Activated gamma-delta T cell (primary cell): ENCODE measurements around the gene APH1B.
A peak's percentile ranks its signal among the peaks of the same experiment; 100 is the strongest.
"Not testable (repeated sequence)": the region's sequence is repeated elsewhere in the genome, so short reads cannot be mapped to it uniquely, and the experiment has no call there.

ENCODE experiments used
- DNase-seq: peaks from one replicate; lab custom pipeline; 2025; lab: John Stamatoyannopoulos, UW
- total RNA-seq, 2 donors: gene quantifications; one replicate each; lab custom pipeline; 2026; lab: John Stamatoyannopoulos, UW

APH1B gene
- total RNA-seq, result 27.5 to 32.8 reads per million in 2 donors

GRCh38 chr15:63277038-63277892 is at the start of gene APH1B:
Gene APH1B, plus strand, starts transcription at chr15:63277605. Its CDS starts 19 bp downstream, at chr15:63277624.
- DNase-seq, result peak; percentile 79

GRCh38 chr15:63227689-63228088 is 49.7 kb upstream of the APH1B start:
- no peak for DNase-seq

GRCh38 chr15:63231206-63231605 is 46.2 kb upstream of the APH1B start:
- DNase-seq, result no peak

- DNase-seq, result no peak
Observed at GRCh38 chr15:63231706-63232105, 45.7 kb upstream of the APH1B start.

GRCh38 chr15:63232405-63232804 is 45.0 kb upstream of the APH1B start:
- DNase-seq, result no peak

GRCh38 chr15:63232943-63233342 is 44.5 kb upstream of the APH1B start:
- DNase-seq, result no peak

- DNase-seq, result no peak
Observed at GRCh38 chr15:63233667-63234423, 43.6 kb upstream of the APH1B start.

GRCh38 chr15:63234451-63234870 is 42.9 kb upstream of the APH1B start:
- no peak for DNase-seq

- no peak for DNase-seq
Observed at GRCh38 chr15:63236272-63236671, 41.1 kb upstream of the APH1B start.

- DNase-seq, result not testable (repeated sequence)
Observed at GRCh38 chr15:63237086-63237485, 40.3 kb upstream of the APH1B start.

- no peak for DNase-seq
Observed at GRCh38 chr15:63238171-63238570, 39.2 kb upstream of the APH1B start.

GRCh38 chr15:63238796-63239195 is 38.6 kb upstream of the APH1B start:
- no peak for DNase-seq

- no peak for DNase-seq
Observed at GRCh38 chr15:63240109-63240508, 37.3 kb upstream of the APH1B start.

- DNase-seq, result no peak
Observed at GRCh38 chr15:63241316-63241715, 36.1 kb upstream of the APH1B start.

GRCh38 chr15:63243101-63243500 is 34.3 kb upstream of the APH1B start:
- DNase-seq, result no peak

- DNase-seq, result no peak
Observed at GRCh38 chr15:63243776-63244175, 33.6 kb upstream of the APH1B start.

GRCh38 chr15:63244399-63244798 is 33.0 kb upstream of the APH1B start:
- DNase-seq, result no peak

- no peak for DNase-seq
Observed at GRCh38 chr15:63244976-63245645, 32.3 kb upstream of the APH1B start.

- no peak for DNase-seq
Observed at GRCh38 chr15:63246691-63247469, 30.5 kb upstream of the APH1B start.

GRCh38 chr15:63250312-63250965 is 27.0 kb upstream of the APH1B start:
- no peak for DNase-seq

GRCh38 chr15:63251701-63252100 is 25.7 kb upstream of the APH1B start:
- DNase-seq, result no peak
